ENCODE data around the gene LGMN. TPM values are rescaled to one million over a fixed set of nuclear protein-coding genes. Genes with fewer than 3 reads are reported as not detected.
A peak's percentile ranks its signal among the peaks of the same experiment; 100 is the strongest.

LGMN gene
- total and polyA plus RNA-seq, 9 of the 15 experiments (the other 6 are each of a cell fraction or from before 2014, with no cell fraction given) = 0.05 to 1.4 (median 0.43) TPM; not detected in 2

DNA sequence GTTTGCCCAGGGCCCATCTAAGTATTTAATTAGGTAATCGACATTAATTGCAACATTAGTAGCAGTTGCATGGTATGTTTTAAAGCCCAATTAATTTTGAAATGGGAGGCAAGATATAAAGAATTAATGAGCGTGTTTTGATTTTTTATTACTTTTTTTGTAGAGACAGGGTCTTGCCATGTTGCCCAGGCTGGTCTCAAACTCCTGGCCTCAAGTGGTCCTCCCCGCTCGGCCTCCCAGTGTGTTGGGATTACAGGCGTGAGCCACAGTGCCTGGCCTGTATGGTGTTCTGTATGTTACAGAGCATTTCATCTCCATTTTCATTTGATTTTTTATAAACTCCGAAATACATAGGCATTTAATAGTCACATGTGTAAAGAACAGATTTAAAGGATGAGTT, 46.5 kb upstream of the LGMN start:
- in situ Hi-C loops (cut with MboI) (no loop called here), intact Hi-C loops (cut with micrococcal nuclease) (no loop called here)
- CTCF ChIA-PET (ENCODE audit: low intra/inter-chr PET ratio) = no interaction called here
- peak; percentile 40 for FAIRE-seq
- WGBS (ENCODE audit: insufficient coverage, low coverage, missing lambda C conversion rate) = 5% methylated on average over 6 of the region's 6 CpGs
- Histone ChIP-seq H3K4me2 (ENCODE audit: insufficient read depth, low read length) (peak overlapping the region; percentile 95), H3K36me3 (ENCODE audit: control insufficient read depth, insufficient read depth, low read length) (peaks cover 17% of the 10 kb centered on the region; the same call in 2 of the 3 replicates), H3K27me3 (ENCODE audit: control insufficient read depth in 2 of 2, insufficient read depth in 2 of 2, low read length in 2 of 2) (no peaks in the 10 kb centered on the region), H3K79me2 (ENCODE audit: control insufficient read depth, insufficient read depth, low read length) (peaks cover 31% of the 10 kb centered on the region), H3K4me1 (replicated peaks in 1 of 2; ENCODE audit: control insufficient read depth in 2 of 2, insufficient read depth in 2 of 2, low read length in 2 of 2) (peaks cover 7 to 8% of the 10 kb centered on the region in 2 experiments; a peak in 4 of 5 replicates), H3K9me3 (replicated peaks; ENCODE audit: control insufficient read depth, insufficient read depth, low read depth, low read length) (peaks cover 8% of the 10 kb centered on the region), H3K9me1 (ENCODE audit: control insufficient read depth, insufficient read depth, low read length) (no peaks in the 10 kb centered on the region), H4K20me1 (replicated peaks; ENCODE audit: control insufficient read depth, insufficient read depth, low read length) (no peaks in the 10 kb centered on the region), H3K4me3 (peak overlapping the region; percentile 74), H3K27ac (ENCODE audit: extremely low read depth, low read depth, low read length) (peak overlapping the region; percentile 97), H3K9ac (ENCODE audit: insufficient read depth in 1 of 2, low read depth in 2 of 2, low read length in 2 of 2) (peak overlapping the region; percentile 98 to 99), H2AFZ (ENCODE audit: low read depth, low read length) (peak overlapping the region; percentile 68; the same call in 1 of the 2 replicates)
- ATAC-seq = no peak
- no peak for DNase-seq (ENCODE audit: extremely low read depth in 1 of 4, low spot score in 3 of 4)
- no TSS peak for BruUV-seq (replicated peaks)
- TF ChIP-seq ZNF551 (CRISPR knock-in tag; IDR thresholded peaks at IDR 0.05) = no peak
- TF ChIP-seq, protein P1, sequence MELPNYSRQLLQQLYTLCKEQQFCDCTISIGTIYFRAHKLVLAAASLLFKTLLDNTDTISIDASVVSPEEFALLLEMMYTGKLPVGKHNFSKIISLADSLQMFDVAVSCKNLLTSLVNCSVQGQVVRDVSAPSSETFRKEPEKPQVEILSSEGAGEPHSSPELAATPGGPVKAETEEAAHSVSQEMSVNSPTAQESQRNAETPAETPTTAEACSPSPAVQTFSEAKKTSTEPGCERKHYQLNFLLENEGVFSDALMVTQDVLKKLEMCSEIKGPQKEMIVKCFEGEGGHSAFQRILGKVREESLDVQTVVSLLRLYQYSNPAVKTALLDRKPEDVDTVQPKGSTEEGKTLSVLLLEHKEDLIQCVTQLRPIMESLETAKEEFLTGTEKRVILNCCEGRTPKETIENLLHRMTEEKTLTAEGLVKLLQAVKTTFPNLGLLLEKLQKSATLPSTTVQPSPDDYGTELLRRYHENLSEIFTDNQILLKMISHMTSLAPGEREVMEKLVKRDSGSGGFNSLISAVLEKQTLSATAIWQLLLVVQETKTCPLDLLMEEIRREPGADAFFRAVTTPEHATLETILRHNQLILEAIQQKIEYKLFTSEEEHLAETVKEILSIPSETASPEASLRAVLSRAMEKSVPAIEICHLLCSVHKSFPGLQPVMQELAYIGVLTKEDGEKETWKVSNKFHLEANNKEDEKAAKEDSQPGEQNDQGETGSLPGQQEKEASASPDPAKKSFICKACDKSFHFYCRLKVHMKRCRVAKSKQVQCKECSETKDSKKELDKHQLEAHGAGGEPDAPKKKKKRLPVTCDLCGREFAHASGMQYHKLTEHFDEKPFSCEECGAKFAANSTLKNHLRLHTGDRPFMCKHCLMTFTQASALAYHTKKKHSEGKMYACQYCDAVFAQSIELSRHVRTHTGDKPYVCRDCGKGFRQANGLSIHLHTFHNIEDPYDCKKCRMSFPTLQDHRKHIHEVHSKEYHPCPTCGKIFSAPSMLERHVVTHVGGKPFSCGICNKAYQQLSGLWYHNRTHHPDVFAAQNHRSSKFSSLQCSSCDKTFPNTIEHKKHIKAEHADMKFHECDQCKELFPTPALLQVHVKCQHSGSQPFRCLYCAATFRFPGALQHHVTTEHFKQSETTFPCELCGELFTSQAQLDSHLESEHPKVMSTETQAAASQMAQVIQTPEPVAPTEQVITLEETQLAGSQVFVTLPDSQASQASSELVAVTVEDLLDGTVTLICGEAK (IDR thresholded peaks at IDR 0.05) = 0 out of 2 replicates have a peak, but pooled peaks have one; percentile 11
- TF ChIP-seq, protein P1 (CRISPR knock-in tag; IDR thresholded peaks at IDR 0.05) = no peak
- peak; percentile 57 for TF ChIP-seq ZNF121 (CRISPR knock-in tag; conservative IDR thresholded peaks at IDR 0.05)
- TF ChIP-seq ZNF586 (CRISPR knock-in tag; conservative IDR thresholded peaks at IDR 0.05) = no peak
- TF ChIP-seq ZNF75A (CRISPR knock-in tag; IDR thresholded peaks at IDR 0.05) = no peak
- TF ChIP-seq, protein P2, sequence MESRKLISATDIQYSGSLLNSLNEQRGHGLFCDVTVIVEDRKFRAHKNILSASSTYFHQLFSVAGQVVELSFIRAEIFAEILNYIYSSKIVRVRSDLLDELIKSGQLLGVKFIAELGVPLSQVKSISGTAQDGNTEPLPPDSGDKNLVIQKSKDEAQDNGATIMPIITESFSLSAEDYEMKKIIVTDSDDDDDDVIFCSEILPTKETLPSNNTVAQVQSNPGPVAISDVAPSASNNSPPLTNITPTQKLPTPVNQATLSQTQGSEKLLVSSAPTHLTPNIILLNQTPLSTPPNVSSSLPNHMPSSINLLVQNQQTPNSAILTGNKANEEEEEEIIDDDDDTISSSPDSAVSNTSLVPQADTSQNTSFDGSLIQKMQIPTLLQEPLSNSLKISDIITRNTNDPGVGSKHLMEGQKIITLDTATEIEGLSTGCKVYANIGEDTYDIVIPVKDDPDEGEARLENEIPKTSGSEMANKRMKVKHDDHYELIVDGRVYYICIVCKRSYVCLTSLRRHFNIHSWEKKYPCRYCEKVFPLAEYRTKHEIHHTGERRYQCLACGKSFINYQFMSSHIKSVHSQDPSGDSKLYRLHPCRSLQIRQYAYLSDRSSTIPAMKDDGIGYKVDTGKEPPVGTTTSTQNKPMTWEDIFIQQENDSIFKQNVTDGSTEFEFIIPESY (CRISPR knock-in tag; IDR thresholded peaks at IDR 0.05) = no peak
- TF ChIP-seq SIN3B (IDR thresholded peaks at IDR 0.05; ENCODE audit: low read depth) = no peak
- TF ChIP-seq NONO (IDR thresholded peaks at IDR 0.05; ENCODE audit: low read depth in 2 of 2, low read length in 1 of 2) = no peak
- no peak for TF ChIP-seq ZBTB8A (IDR thresholded peaks at IDR 0.05; ENCODE audit: partially characterized antibody)
- POLR2A ChIA-PET = no interaction called here
